Glutamatergic neuron (in vitro differentiated cells): ENCODE results near the gene CCT4. TPM values are rescaled to one million over a fixed set of nuclear protein-coding genes. Genes with fewer than 3 reads are reported as not detected.
"Not testable (repeated sequence)": the region's sequence is repeated elsewhere in the genome, so short reads cannot be mapped to it uniquely, and the experiment has no call there.

Source experiments
- DNase-seq: peaks from one replicate; pipeline ENCODE4 v3.0.0; 2022
- H3K27ac Mint-ChIP-seq: one replicate; pipeline ENCODE4 v1.8.0; 2020; ENCODE audit warnings: mild to moderate bottlenecking, mixed read lengths, inconsistent platforms; ENCODE audit not compliant: unreplicated experiment
- H3K27me3 Mint-ChIP-seq: one replicate; pipeline ENCODE4 v1.8.0; 2020; ENCODE audit warnings: mild to moderate bottlenecking, moderate library complexity, mixed read lengths, inconsistent platforms; ENCODE audit not compliant: unreplicated experiment
- H3K36me3 Mint-ChIP-seq: one replicate; pipeline ENCODE4 v1.8.0; 2020; ENCODE audit warnings: mild to moderate bottlenecking, mixed read lengths, inconsistent platforms; ENCODE audit not compliant: unreplicated experiment
- H3K4me1 Mint-ChIP-seq: one replicate; pipeline ENCODE4 v1.8.0; 2020; ENCODE audit warnings: mild to moderate bottlenecking, low read depth, mixed read lengths, inconsistent platforms; ENCODE audit not compliant: unreplicated experiment
- H3K4me3 Mint-ChIP-seq: one replicate; pipeline ENCODE4 v1.8.0; 2020; ENCODE audit warnings: mild to moderate bottlenecking, mixed read lengths, inconsistent platforms; ENCODE audit not compliant: unreplicated experiment
- H3K9me3 Mint-ChIP-seq: one replicate; pipeline ENCODE4 v1.8.0; 2020; ENCODE audit warnings: mild to moderate bottlenecking, moderate library complexity, mixed read lengths, inconsistent platforms; ENCODE audit not compliant: unreplicated experiment
- CTCF ChIP-seq: fragments of 200-600 bp; sonication (generic); IDR thresholded peaks from one replicate; pipeline ENCODE4 v1.5.0; 2021; ENCODE audit not compliant: partially characterized antibody, unreplicated experiment
- total RNA-seq: library from RNA; stranded (reverse); fragmentation: NEBNext Ultra II Directional; extraction: Animal tissue kit (Norgen Biotek cat#: 25700); gene quantifications from one replicate; pipeline ENCODE4 v1.2.1, GENCODE V29; 2021; ENCODE audit not compliant: unreplicated experiment

The CCT4 gene
- total RNA-seq, 1 donor from 2014 or later = 146 TPM

DNA sequence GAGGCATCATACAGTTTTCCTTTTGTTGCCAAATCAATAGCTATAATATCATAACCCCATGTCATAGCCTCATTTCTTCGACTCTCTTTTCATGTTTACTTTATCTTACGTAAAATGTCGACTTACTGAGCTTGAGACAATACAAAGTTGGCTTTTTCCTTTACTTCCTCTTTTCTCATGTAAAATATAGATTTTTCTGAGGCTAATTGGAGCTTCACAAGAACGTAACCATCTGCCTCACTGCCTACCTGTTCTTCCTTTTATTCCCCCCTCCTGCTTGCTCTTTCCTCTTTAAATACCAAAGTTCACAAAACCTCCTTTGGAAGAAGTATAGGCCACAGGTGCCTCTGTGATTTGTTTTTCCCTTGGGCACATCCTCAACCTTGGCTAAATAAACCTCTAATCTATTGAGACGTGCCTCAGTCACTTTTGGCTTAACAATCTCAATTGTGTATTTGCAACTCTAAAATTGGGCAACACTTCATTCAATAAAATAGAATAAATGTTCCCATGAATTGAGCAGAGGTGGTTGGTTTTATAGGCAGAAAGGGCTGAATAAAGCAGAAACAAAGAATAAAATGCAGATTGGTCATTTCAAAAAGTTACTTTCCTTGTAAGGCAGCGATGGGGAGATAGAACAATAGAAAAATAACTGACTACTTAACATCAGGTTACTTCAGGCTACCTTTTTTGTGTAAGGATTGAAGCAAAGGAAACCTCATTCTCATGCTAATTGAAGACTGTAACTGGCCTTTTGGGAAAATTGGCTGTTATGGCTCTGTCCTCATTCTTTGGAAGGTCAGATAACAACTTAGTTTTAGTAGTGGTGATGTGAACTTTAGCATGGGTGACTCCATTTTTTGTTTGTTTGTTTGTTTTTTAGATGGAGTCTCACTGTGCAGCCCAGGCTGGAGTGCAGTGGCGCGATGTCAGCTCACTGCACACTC, 38.3 kb upstream of the CCT4 start:
- peaks cover 5% of the 10 kb centered on the region for H3K36me3 Mint-ChIP-seq
- TF ChIP-seq CTCF = no peak
- no peaks in the 10 kb centered on the region for H3K9me3 Mint-ChIP-seq
- no peak overlapping the region for H3K4me3 Mint-ChIP-seq
- no peaks in the 10 kb centered on the region for H3K4me1 Mint-ChIP-seq
- H3K27me3 Mint-ChIP-seq = peaks cover 4% of the 10 kb centered on the region
- DNase-seq = no peak
- H3K27ac Mint-ChIP-seq = no peak overlapping the region

GRCh38 chr2:61924895-61925663, 36.6 kb upstream of the CCT4 start:
- no peak for TF ChIP-seq CTCF
- no peaks in the 10 kb centered on the region for H3K4me1 Mint-ChIP-seq
- H3K27me3 Mint-ChIP-seq = peaks cover 4% of the 10 kb centered on the region
- peaks cover 5% of the 10 kb centered on the region for H3K36me3 Mint-ChIP-seq
- H3K9me3 Mint-ChIP-seq = no peaks in the 10 kb centered on the region
- no peak overlapping the region for H3K27ac Mint-ChIP-seq
- no peak overlapping the region for H3K4me3 Mint-ChIP-seq
- no peak for DNase-seq

- Mint-ChIP-seq H3K36me3 (peaks cover 5% of the 10 kb centered on the region), H3K27ac (no peak overlapping the region), H3K9me3 (no peaks in the 10 kb centered on the region), H3K4me1 (no peaks in the 10 kb centered on the region), H3K27me3 (peaks cover 4% of the 10 kb centered on the region), H3K4me3 (no peak overlapping the region)
- no peak for TF ChIP-seq CTCF
- no peak for DNase-seq
Measured at GRCh38 chr2:61922714-61923113, 34.3 kb upstream of the CCT4 start.

- Mint-ChIP-seq H3K27ac (no peak overlapping the region), H3K36me3 (peaks cover 5% of the 10 kb centered on the region), H3K4me1 (no peaks in the 10 kb centered on the region), H3K4me3 (no peak overlapping the region), H3K27me3 (peaks cover 4% of the 10 kb centered on the region), H3K9me3 (no peaks in the 10 kb centered on the region)
- no peak for DNase-seq
- no peak for TF ChIP-seq CTCF
Measured at GRCh38 chr2:61920548-61920947, 32.1 kb upstream of the CCT4 start.

DNA sequence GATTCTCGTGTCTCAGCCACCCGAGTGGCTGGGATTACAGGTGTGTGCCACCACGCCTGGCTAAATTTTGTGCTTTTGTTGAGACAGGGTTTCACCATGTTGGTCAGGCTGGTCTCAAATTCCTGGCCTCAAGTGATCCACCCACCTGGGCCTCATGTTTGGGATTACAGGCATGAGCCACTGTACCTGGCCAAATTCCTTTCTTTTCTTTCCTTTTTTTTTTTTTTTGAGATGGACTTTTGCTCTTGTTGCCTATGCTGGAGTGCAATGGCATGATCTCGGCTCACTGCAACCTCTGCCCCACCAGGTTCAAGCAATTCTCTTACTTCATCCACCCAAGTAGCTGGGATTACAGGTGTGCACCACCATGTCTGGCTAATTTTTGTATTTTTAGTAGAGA, 26.3 kb upstream of the CCT4 start:
- H3K9me3 Mint-ChIP-seq = not testable (repeated sequence)

More for the DNA sequence above, 26.3 kb upstream of the CCT4 start:
- not testable (repeated sequence) for H3K4me1 Mint-ChIP-seq, DNase-seq, H3K27ac Mint-ChIP-seq, H3K36me3 Mint-ChIP-seq, H3K4me3 Mint-ChIP-seq, H3K27me3 Mint-ChIP-seq
